A549 (cell line): ENCODE results near the gene TTI1.

Source experiments
- BHLHE40 ChIP-seq: IDR thresholded peaks from 2 replicates; pipeline ENCODE4 v1.6.1; 2012; ENCODE audit warnings: low read depth, low read length, inconsistent platforms
- CHD4 ChIP-seq: fragments of 200-600 bp; sonication (generic); IDR thresholded peaks from 2 replicates; pipeline ENCODE4 v1.6.1; 2016; ENCODE audit warnings: antibody characterized with exemption, mild to moderate bottlenecking, borderline replicate concordance
- MAZ ChIP-seq: fragments of 150-350 bp; IDR thresholded peaks from 2 replicates; pipeline ENCODE4 v1.6.1; 2014; ENCODE audit warnings: antibody characterized with exemption, low read depth, low read length, borderline replicate concordance
- RAD21 ChIP-seq, 2 experiments: fragments of >200 bp in 1 of 2; sonication (Bioruptor Twin) in 1 of 2; formaldehyde crosslinking in 1 of 2; IDR thresholded peaks in 1 of 2; conservative IDR thresholded peaks in 1 of 2; 2 replicates in 1 of 2; 3 replicates in 1 of 2; pipeline ENCODE4 v1.6.1; 2012 to 2018; ENCODE audit warnings: inconsistent platforms in 1 of 2
- RNF2 ChIP-seq: fragments of 200-600 bp; sonication (generic); IDR thresholded peaks from 2 replicates; pipeline ENCODE4 v1.6.1; 2016; ENCODE audit warnings: low read depth, mild to moderate bottlenecking, antibody characterized with exemption, moderate library complexity, borderline replicate concordance
- SREBF2 ChIP-seq: fragments of 450-650 bp; IDR thresholded peaks from 2 replicates; pipeline ENCODE4 v1.6.1; 2014; ENCODE audit warnings: mild to moderate bottlenecking, moderate library complexity
- USF2 ChIP-seq: fragments of 450-650 bp; IDR thresholded peaks from 2 replicates; pipeline ENCODE4 v1.6.1; 2014; ENCODE audit warnings: antibody characterized with exemption
- TF ChIP-seq, protein P1 (sequence below): fragments of >200 bp; sonication (Bioruptor Twin); formaldehyde crosslinking; IDR thresholded peaks from 3 replicates; pipeline ENCODE4 v1.5.1; 2016

DNA sequence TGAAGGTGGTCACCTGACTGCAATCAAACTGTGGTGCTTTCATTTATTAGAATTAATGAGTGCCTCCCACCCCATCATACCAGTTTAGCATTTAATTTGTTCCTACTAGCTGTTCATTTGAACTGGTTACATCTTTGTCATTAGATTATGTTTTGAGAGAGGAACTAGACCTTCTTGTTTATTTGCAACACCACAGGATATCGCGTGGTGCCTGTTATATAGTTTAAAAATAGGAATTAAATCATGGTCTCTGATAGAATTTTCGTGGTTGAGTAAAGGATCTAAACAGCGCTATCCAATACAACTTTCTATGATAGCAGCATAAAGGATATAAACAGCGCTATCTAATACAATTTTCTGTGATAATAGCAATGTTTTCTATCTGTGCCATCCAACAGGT lies 3.1 kb upstream of the TTI1 start:
- TF ChIP-seq CHD4 = no peak
- TF ChIP-seq BHLHE40 = no peak
- no peak for TF ChIP-seq MAZ
- TF ChIP-seq, protein P1, sequence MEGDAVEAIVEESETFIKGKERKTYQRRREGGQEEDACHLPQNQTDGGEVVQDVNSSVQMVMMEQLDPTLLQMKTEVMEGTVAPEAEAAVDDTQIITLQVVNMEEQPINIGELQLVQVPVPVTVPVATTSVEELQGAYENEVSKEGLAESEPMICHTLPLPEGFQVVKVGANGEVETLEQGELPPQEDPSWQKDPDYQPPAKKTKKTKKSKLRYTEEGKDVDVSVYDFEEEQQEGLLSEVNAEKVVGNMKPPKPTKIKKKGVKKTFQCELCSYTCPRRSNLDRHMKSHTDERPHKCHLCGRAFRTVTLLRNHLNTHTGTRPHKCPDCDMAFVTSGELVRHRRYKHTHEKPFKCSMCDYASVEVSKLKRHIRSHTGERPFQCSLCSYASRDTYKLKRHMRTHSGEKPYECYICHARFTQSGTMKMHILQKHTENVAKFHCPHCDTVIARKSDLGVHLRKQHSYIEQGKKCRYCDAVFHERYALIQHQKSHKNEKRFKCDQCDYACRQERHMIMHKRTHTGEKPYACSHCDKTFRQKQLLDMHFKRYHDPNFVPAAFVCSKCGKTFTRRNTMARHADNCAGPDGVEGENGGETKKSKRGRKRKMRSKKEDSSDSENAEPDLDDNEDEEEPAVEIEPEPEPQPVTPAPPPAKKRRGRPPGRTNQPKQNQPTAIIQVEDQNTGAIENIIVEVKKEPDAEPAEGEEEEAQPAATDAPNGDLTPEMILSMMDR = no peak
- TF ChIP-seq RNF2 = no peak
- TF ChIP-seq USF2 = no peak
- no peak for TF ChIP-seq RAD21 (conservative IDR thresholded peaks at IDR 0.05 in 1 of 2, IDR thresholded peaks at IDR 0.05 in 1 of 2)
- TF ChIP-seq SREBF2 = no peak
